Esophagus muscularis mucosa (tissue), 4 donors: ENCODE measurements around the gene IFIH1. TPM values are rescaled to one million over a fixed set of nuclear protein-coding genes. Genes with fewer than 3 reads are reported as not detected.

Experiments
- DNase-seq: peaks from one replicate; pipeline ENCODE4 v3.0.0-alpha.2; 2017; ENCODE audit errors: extremely low spot score
- H3K27ac ChIP-seq, 4 donors: fragments of 200-600 bp; sonication (generic); replicated peaks in 1 of 4; 1 replicate in 3 of 4; 2 replicates in 1 of 4; pipeline ENCODE4 v1.5.1; 2016 to 2019; ENCODE audit warnings: mild to moderate bottlenecking in 1 of 4
- H3K27me3 ChIP-seq, 4 donors: fragments of 200-600 bp; sonication (generic); one replicate each; pipeline versions ENCODE4 v1.5.1 to v1.6.0; 2016 to 2019
- H3K36me3 ChIP-seq, 4 donors: fragments of 200-600 bp; sonication (generic); one replicate each; pipeline ENCODE4 v1.5.1; 2016 to 2019
- H3K4me1 ChIP-seq, 4 donors: fragments of 200-600 bp; sonication (generic); one replicate each; pipeline ENCODE4 v1.5.1; 2016 to 2019
- H3K4me3 ChIP-seq, 4 donors: fragments of 200-600 bp; sonication (generic); 1 replicate in 2 of 4; 2 replicates in 2 of 4; pipeline ENCODE4 v1.5.1; 2016 to 2019; ENCODE audit warnings: mild to moderate bottlenecking in 4 of 4, moderate library complexity in 1 of 4
- H3K9me3 ChIP-seq, 4 donors: fragments of 200-600 bp; sonication (generic); 1 replicate in 3 of 4; 2 replicates in 1 of 4; pipeline ENCODE4 v1.5.1; 2016 to 2019
- EP300 ChIP-seq: sonication (generic); formaldehyde crosslinking; IDR thresholded peaks from one replicate; pipeline ENCODE4 v1.6.1; 2017; ENCODE audit warnings: antibody characterized with exemption
- POLR2A ChIP-seq: fragments of 450-650 bp; IDR thresholded peaks from one replicate; pipeline ENCODE4 v1.6.1; 2017; ENCODE audit warnings: antibody characterized with exemption, moderate library complexity, mild to moderate bottlenecking, low read depth
- POLR2AphosphoS5 ChIP-seq, 2 donors: sonication (generic); formaldehyde crosslinking; IDR thresholded peaks; one replicate each; pipeline ENCODE4 v1.6.1; 2017; ENCODE audit warnings: antibody characterized with exemption in 2 of 2
- WGBS: methylation state at CpG from one replicate; pipeline ENCODE4 v1.1.5; 2018; 5-methylcytosine and 5-hydroxymethylcytosine counted together
- intact Hi-C: fragments of 100-400 bp; cut with DNase I; formaldehyde crosslinking; loops from one replicate; pipeline ENCODE4 v1.15.1; 2023
- total RNA-seq, 4 donors: library from RNA; depleted of rRNA; stranded (reverse); fragments of >200 nt; gene quantifications; one replicate each; pipeline versions ENCODE4 v1.1.0 to v1.2.1, GENCODE V29; 2016
- TF ChIP-seq, protein P1 (sequence below), 3 experiments: fragments of 200-600 bp in 2 of 3; fragments of 450-650 bp in 1 of 3; sonication (generic) in 2 of 3; IDR thresholded peaks; one replicate each; pipeline ENCODE4 v1.5.1; 2017 to 2019; ENCODE audit warnings: antibody characterized with exemption in 3 of 3, mild to moderate bottlenecking in 2 of 3, moderate library complexity in 1 of 3

Gene IFIH1
- total RNA-seq, 4 donors from 2014 or later = 8.6 to 12.9 (median 10.6) TPM

DNA sequence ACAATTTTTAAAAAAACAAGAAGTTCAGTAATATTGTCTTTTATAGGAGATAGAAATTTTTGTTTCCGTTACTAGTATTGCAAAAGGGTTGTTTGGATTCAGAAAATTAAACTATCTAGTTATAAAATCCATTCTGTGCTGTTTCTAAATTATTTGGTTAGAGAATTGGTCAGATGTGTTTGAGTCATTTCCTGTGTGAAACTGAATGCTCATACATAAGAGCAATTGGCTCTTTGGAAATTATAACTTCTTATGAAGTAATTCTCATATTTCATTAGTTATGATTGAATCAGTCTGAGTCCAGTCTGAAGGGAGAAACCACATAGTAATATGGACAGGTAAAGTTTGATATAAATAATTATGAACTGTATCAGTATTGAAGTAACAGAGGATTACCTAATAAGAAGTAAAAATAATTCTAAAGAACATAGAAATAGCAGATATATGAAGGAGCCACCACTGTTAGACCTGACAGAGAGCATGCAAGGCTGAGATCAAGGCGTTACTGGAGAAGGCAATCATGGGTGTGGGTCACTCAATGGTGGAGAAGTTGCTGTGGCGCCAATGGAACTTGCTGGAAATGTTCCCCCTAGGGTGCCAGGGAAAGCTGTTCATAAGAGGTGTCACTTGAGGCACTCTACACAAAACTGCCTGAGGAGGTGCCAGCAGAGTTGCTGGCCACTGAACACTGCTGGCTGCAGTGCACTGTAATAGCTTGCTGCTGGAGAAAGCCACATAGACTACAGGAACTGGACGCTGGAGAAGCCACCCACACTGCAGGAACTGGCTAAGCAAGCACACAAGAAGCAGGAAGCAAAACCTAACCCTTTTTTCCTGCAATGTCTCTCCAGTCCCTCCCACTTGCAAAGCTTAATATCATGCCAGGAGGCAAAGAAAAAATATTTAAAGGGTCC lies 57.2 kb downstream of the IFIH1 start:
- Histone ChIP-seq H3K36me3 (peaks cover 0 to 14% (median 5%) of the 10 kb centered on the region in 4 donors), H3K27me3 (no peaks in the 10 kb centered on the region), H3K27ac (peak overlapping the region; percentile 26 to 62 (median 56)), H3K4me1 (peaks cover 11 to 19% (median 14%) of the 10 kb centered on the region in 4 donors), H3K9me3 (no peaks in the 10 kb centered on the region), H3K4me3 (no peak overlapping the region)
- intact Hi-C loops = no loop called here
- TF ChIP-seq, protein P1, sequence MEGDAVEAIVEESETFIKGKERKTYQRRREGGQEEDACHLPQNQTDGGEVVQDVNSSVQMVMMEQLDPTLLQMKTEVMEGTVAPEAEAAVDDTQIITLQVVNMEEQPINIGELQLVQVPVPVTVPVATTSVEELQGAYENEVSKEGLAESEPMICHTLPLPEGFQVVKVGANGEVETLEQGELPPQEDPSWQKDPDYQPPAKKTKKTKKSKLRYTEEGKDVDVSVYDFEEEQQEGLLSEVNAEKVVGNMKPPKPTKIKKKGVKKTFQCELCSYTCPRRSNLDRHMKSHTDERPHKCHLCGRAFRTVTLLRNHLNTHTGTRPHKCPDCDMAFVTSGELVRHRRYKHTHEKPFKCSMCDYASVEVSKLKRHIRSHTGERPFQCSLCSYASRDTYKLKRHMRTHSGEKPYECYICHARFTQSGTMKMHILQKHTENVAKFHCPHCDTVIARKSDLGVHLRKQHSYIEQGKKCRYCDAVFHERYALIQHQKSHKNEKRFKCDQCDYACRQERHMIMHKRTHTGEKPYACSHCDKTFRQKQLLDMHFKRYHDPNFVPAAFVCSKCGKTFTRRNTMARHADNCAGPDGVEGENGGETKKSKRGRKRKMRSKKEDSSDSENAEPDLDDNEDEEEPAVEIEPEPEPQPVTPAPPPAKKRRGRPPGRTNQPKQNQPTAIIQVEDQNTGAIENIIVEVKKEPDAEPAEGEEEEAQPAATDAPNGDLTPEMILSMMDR (IDR thresholded peaks at IDR 0.05) = no peak
- TF ChIP-seq EP300 = no peak
- TF ChIP-seq POLR2A = no peak
- no peak for TF ChIP-seq POLR2AphosphoS5 (IDR thresholded peaks at IDR 0.05)
- DNase-seq = no peak
- WGBS = 55% methylated on average over 4 of the region's 4 CpGs

- Histone ChIP-seq H3K4me3 (no peak overlapping the region), H3K4me1 (peaks cover 11 to 19% (median 14%) of the 10 kb centered on the region in 4 donors), H3K9me3 (no peaks in the 10 kb centered on the region), H3K27ac (no peak overlapping the region), H3K27me3 (no peaks in the 10 kb centered on the region), H3K36me3 (no peaks in the 10 kb centered on the region)
- 56% methylated on average over 2 of the region's 2 CpGs for WGBS
- TF ChIP-seq, protein P1 (IDR thresholded peaks at IDR 0.05) = no peak
- no peak for TF ChIP-seq POLR2AphosphoS5 (IDR thresholded peaks at IDR 0.05)
- intact Hi-C loops = no loop called here
- DNase-seq = no peak
Measured at GRCh38 chr2:162258686-162259085, 59.8 kb downstream of the IFIH1 start.

DNA sequence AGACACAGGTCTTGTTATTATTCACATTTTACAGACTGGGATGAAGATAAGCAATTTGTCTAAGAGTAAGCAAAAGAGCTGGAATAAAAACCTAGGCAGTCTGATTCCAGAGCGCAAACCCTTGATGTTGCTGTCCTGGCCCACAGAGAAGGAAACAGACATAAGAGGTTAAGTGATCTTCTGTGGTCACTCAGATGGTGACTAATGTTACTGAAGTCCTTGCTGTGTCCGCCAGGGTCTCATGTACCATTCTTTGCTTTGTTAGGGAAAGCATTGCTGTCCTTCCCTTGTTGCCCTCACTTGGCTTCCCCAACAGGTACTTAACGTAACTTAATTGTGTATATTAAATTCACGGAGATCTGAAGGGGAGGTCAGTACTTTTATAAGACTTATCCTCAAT lies 60.3 kb downstream of the IFIH1 start:
- no peak overlapping the region for H3K4me3 ChIP-seq
- intact Hi-C loops = no loop called here
- no peak overlapping the region for H3K27ac ChIP-seq
- no peaks in the 10 kb centered on the region for H3K9me3 ChIP-seq
- H3K4me1 ChIP-seq = peaks cover 11 to 19% (median 14%) of the 10 kb centered on the region in 4 donors
- TF ChIP-seq POLR2AphosphoS5 (IDR thresholded peaks at IDR 0.05) = no peak
- TF ChIP-seq EP300 = no peak
- no peak for TF ChIP-seq POLR2A
- TF ChIP-seq, protein P1 (IDR thresholded peaks at IDR 0.05) = no peak
- DNase-seq = no peak
- no peaks in the 10 kb centered on the region for H3K36me3 ChIP-seq
- 85% methylated on average over 4 of the region's 4 CpGs for WGBS
- H3K27me3 ChIP-seq = no peaks in the 10 kb centered on the region

DNA sequence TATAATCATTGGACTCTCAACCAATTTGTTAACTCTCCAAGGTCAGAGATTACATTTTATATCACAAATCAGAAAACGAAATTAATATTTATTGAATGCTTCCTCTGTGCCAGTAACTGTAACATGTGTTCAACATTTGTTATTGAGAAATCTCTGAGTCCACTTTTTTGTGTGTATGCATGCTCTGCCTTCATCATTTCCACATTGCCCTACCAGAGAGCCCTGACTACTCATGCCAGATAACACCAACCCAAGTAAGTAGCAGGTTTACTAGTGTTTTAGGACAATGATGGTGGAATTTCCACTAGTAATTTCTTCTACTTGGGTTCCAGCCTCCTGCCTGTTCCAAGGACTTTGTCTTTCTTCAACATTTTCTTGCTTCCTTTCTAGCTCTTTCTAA lies 61.1 kb downstream of the IFIH1 start:
- DNase-seq = no peak
- no peaks in the 10 kb centered on the region for H3K27me3 ChIP-seq
- no peaks in the 10 kb centered on the region for H3K36me3 ChIP-seq
- intact Hi-C loops = no loop called here
- TF ChIP-seq, protein P1 (IDR thresholded peaks at IDR 0.05) = no peak
- 42% methylated on average over 1 of the region's 1 CpG for WGBS
- peaks cover 11 to 19% (median 14%) of the 10 kb centered on the region in 4 donors for H3K4me1 ChIP-seq
- no peaks in the 10 kb centered on the region for H3K9me3 ChIP-seq
- H3K27ac ChIP-seq = no peak overlapping the region
- H3K4me3 ChIP-seq = no peak overlapping the region
